Activated CD8-positive, alpha-beta memory T cell treated with anti-CD3 and anti-CD28 coated beads for 1 hour (primary cell): Measurements from ENCODE around the gene ABLIM3.

ENCODE experiments used
- DNase-seq, 2 donors: peaks; one replicate each; pipeline ENCODE4 v3.0.0-alpha.2; 2020; ENCODE audit warnings: low read depth in 1 of 2; ENCODE audit errors: extremely low read depth in 1 of 2

The ABLIM3 gene

DNA sequence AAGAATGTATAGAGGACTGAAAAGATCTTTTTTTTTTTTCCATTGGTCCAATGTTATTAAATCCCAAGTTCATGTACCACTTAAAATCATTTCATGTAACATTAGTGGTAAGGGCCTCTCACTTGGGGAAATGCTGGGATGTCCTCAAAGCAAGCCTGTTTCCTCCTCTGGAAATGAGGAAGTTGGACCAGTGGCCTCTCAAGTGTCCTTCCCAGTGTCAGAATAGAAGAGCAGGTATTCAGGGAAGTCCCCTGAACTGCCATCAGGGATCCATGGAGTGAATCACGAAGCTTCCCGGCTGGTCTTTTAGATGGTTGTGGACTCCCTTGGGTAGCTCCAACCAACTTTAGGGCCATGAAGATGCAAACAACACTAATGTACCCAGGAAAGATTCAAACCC lies 75.2 kb downstream of the ABLIM3 start:
- no peak for DNase-seq

DNA sequence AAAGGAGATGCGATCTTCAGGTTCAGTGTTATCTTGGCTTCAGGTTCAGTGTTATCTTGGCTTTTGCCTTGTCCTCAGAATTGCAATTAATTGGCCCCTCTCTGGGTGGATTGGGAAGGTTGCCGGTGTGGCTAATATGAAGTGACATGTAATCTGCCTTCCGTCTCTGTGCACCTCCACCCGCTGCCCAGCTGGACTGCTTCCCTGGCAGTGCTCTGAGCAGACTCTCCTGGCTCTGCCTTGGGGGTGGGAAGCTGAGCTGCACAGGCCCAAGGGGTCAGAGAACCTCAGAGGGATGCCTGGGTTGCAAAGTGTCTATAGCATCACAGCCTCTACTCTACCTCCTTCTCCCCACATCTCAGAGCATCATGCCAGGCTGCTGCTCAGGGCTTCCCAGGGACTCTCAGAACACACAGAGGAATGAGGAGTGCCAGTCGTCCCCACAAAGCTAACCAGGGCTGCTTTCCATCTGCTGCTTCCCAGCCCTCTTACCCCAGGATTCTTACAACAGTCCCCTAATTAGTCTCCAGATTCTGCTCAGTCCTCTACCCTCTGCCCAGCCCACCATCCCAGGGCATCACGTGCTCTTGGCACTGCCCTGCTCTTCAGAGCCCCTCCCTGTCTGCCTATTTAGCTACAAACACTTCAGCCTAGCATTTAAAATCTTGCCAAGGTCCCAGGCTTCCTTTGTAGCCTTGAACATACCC lies 76.0 kb downstream of the ABLIM3 start:
- no peak for DNase-seq

DNA sequence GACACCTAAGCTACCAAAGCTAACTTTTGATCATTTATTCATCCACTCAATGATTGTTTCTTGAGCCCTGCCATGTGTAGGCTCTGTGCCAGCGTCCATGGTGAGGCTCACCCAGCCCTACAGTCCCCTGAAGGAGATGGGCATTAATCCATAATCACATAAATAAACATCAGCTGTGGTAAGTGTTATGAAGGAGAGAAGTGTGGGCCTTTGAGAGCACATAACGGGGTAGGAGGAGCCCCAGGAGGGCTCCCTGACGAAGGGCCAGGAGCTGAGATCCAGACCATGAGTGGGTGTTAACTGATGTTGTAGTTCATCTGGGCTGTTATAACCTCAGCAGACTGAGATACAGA lies 76.5 kb downstream of the ABLIM3 start:
- DNase-seq = no peak

DNA sequence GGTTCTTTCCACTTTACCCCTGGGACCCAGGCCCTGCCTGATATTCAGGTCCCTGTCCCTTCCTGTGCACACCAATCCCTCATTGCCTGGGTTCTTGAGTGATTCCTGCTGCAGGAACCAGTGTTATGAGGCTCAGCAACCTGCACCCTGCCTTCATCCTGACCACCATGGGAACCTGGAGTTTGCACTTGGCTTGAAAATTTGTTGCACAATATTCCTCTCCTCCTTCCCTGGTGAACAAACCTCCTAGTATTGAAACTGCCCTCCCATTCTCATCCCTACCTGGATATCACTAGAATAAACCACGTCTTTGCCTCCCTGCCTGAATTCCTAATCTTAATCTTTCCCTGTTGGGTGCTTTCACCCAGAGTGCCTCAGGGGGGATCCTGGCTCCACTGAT lies 78.3 kb downstream of the ABLIM3 start:
- no peak for DNase-seq

DNA sequence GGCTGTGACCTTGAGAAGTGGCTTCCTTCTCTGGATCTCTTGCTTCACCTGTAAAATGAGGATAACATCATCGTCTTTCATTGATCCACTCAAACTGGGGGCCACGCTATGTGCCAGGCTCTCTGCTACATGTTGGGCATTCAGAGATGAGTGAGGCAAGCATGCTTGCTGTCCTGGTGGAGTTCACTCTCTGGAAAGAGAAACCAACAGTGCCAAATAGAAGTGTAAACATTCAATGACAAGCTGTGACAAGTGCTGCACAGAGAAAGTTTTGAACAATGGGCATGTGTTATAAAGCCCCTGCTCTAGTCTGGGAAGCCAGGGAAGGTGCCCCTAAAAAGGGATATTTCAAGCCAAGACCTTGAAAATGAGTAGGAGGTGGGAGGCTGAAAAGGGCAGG lies 79.5 kb downstream of the ABLIM3 start:
- DNase-seq = no peak

DNA sequence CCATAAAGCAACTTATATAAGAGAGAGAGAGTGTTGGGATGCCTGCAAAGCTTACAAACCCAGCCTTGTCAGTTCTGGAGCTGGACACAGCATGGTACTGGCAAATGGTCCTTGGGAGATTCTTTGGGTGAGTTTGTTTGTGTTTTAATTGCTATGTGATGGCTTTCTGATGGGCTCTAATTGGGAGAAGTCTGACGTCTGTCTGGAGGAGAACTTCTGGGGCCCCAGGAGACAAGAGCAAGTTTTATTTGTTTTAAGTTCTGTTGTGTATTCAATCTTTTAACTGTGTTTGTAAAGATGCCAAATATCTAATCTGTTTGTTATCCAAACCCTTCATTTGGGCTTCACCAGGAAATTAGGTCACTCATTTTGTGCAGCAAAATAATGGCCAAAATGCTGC lies 80.0 kb downstream of the ABLIM3 start:
- DNase-seq = no peak

DNA sequence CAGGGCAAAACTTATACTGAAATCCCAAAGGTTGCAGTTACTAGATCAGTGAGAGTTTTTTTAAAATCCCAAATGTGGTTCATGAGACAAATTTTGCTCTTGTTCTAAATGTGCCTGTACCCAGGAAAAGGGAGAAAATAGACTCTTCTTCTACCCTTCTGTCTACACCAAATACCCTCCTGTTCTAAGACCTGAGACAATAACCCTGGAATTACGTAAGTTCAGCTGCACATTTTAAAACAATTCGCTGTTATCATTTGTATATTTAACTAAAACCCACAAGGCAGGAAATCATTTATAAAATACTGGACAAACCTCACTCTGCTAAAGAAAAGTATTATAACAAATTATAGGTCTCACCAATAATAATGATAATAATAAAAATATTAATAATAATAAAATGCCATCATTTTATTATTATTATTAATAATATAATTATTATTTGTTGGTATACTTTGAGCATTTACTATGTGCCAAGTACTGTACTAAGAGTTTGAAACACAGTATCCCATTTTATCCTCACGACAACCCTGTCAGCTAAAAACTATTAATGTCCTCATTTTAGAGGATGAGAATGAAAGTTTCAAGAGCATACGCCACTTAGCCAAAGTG lies 80.5 kb downstream of the ABLIM3 start:
- no peak for DNase-seq

DNA sequence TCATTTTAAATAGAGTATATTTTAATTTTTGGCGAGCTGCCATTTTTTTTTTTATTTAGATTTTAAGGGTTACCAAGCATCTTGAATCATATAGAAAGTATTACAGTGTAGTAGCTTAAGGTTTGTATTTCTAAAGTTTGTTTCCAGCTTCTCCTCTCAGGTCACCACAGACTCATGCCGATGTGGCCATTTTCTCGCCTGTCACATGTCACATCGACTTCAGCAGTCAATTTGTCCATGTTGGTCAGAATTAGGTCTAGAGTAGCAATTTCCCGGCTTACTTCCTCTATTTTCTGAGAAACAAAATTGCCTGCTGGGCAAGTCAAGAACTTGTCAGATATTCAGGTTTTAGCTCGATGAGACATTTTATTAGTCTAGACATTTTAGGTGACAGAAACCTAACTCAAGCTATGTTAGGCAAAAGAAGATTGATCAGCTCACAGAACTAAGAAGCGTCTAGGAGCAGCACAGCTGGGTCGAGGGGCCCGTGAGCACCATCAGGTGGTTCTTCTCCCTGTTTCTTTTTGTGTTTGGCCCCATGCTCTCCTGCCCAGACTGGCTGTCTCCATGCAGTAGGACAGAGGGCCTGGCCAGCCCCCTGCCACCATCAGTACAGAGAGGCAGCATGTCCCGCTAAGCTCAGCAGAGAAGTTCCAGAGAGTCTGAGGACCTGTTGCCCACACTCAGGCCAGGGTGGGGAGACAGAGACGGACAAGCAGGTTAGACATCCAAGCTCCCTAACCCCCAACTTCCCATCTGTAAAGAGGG lies 82.0 kb downstream of the ABLIM3 start:
- no peak for DNase-seq

DNA sequence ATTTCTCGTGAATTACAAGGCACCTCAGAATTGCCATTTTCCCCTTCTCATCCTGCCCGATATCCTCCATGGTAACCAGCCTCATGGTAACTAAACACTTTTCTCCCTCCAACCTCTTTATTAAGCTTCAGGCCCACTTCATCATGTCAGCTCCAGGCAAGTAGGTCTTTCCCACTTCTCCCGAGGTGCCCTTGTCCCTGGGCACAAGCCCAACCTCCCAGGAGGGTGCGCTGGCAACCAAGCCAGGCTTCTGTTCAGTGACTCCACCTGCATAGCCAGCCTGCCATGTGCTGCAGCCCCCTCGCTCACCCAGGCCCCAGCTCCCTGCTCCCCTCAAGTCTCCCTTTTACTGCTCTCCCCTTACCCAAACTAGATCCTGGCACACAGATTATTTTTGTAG lies 83.0 kb downstream of the ABLIM3 start:
- no peak for DNase-seq

DNA sequence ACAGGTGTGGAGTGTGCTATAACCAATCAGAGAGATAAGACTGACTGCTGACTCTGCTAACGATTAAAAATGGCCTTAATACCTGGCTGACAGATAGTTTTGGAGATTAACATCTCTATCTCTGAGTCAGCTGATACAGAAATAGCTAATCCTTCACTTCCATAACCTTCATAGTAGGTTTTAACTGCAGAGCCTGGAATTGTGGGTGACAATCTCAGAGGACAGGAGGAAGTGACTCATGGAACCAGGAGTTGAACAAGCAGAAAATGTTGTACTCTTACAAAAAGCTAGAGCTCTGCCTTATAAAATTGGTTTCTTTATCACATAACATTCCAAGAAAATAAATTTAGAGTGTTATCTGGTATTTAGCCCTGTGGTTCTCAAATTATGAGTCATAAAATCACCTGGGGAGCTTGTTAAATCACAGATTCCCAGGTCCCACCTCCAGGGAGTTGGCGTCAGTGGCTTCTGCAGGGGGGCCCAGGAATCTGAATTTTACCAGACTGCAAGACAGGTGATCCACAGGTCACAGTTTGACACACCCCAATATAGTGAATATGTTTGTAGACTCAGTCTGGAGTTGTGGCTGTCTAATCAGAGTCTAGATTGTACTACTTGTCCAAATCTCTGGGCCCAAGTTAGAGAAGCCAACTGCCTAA lies 86.0 kb downstream of the ABLIM3 start:
- DNase-seq = no peak

DNA sequence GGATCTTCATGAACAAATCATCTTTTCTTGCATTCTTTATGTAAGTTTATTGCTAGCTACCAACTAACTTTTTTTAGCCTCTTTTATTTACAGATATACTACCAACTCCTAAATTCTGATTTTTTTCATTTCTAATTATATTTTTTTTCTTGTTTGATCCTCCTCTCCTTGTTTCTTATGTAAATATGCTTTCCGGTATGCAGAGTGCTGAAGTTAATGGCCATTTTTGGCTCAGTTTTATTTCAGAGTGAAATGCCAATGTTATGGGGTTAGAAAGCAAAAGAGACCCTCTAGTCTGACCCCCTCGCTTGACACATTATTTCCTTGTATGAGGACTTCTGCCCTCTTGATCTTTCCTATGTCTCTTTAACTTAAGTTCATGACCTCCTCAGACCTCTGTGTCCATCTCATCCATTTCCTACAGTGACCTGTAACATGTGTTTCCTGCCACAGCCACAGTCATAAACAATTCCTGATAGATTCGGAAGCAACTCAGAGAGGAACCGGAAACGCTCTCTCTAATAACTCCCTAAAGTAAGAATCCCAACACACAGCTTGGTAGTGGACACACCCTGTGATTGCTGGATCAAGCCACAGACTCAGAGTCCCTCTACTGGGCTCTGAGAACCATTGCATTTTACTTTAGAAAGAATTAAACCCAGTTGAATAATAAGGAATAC lies 87.5 kb downstream of the ABLIM3 start:
- no peak for DNase-seq

DNA sequence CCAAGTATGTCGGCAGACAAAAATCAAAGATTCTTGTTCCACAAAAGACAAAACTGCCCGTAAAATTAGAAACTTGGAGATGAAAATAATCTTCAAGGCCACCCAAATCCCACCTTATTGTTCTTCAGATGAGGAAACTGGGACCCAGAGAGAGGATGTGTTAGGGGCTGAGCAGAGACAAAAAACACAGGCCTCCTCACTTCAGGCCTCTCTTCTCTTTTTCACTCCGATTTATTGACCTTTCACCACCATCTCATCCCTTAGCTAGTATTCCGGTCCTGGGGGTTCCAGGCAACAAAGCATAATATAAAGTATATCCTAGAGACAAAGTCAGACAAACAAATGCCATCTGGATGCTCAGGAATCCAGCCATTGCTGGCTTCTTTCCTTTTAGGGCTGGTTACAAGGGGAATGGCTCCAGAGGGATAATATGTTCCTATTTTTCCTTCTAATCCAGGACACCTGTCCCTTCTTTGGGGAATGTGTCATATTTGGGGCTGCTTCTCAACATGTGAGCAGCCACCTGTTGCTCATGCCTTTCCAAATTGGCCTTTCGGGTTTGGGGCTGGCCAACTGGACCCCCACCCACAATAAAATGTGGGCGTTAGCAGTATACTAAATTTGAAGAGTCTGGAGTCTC lies 88.1 kb downstream of the ABLIM3 start:
- DNase-seq = no peak

DNA sequence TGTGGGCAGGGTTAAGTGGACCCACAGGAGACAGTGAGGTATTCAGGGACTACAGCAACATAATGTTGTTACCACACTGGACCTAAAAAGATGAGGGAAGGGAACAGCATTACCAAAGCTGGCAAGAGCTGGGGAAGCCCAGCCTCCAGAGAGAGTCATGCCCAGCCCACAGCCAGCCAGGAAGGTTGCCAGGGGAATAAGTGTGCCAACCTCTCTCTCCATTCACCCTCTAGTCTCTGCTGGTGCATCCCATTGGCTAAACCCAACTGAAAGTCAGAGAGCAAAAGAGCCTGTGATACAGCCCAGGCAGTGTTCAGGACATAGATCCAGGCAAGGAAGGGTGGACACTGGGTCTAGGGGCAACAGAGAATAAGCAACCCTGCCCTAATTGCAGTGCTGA lies 94.5 kb downstream of the ABLIM3 start:
- no peak for DNase-seq

DNA sequence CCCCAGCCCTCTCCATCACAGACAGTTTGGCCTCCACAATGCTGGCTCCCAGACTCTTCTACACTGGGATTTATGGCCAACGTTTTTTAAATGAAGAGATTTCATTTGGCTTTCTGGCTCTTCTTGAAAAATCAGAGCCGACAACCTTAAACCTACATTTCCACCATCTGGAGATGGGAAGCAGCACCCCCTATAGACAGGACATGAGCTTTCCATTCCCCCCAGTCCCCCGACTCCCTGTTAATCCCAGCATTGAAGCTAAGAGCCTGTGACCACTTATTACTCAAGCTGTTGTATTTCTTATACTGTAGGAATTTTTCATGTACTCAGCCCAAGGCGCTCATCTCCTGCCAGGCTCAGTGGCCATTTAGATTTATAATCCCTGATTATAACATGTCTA lies 96.4 kb downstream of the ABLIM3 start:
- no peak for DNase-seq

DNA sequence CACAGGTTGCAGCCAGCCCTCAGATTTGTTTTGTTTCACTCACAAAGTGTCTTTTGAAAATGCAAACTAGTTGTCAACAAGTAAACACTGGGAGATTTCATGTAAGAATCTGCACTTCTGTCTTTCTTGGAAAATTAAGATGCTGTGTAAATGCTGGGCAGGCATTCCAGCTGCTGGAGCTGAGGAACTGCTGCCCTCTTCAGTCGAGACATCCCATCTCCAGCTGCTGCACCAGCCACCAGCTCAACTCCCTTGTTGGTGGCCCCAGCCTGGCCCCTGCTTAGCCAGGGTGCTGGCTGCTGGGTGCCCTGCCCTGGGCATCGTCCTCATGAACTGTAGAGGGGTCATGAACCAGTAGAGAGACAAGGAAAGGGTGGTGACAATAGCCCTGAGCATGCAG lies 97.2 kb downstream of the ABLIM3 start:
- DNase-seq = no peak

DNA sequence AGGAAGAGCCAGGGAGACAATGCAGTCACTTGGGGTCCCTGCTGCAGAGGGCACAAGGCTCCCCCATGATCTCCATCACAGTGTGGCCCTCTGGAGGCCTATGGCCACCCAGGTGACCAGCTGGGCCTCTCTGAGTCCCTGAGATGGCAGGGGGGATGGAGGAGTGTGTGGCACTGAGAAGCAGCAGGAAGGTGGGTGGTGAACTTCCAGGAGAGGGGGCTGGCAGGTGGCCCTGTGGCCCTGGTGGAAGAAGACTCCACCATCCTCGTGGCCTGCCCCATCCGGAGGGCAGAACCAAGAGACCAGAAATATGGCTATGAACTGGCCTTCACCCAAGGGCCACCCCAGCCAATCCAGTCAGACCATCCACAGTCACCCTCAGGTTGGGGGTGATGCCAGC lies 98.6 kb downstream of the ABLIM3 start:
- DNase-seq = no peak

DNA sequence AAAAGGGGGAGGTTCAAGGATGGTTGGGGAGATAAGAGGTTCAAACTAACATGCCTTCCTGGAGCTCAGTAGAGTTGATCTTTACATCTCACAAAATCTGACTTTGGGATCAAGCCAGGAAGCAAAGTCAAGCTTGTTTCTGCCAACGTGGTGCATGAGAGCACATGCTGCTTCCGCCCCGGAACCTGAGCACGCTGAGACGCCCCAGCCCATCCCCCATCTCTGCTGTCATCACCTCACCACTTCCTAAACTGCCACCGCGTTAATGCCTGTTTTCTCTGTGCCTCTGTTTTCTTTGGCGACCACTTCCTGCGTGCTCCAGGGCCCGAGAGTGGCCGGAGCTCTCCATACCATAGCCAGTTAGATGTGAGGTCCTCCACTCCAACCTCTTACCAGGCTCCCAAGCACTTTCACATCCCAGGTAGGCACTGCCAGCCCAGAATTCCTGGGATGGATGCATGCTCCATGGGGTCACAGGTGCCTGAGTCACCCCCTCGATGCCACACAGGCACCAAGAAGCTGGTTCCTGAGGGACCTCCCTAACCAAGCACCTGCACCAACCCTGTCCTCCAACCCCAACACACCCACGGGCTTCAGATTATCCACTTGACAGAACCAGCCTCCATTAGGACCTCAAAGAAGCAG lies 99.2 kb downstream of the ABLIM3 start:
- peak; percentile 51 to 58 for DNase-seq

DNA sequence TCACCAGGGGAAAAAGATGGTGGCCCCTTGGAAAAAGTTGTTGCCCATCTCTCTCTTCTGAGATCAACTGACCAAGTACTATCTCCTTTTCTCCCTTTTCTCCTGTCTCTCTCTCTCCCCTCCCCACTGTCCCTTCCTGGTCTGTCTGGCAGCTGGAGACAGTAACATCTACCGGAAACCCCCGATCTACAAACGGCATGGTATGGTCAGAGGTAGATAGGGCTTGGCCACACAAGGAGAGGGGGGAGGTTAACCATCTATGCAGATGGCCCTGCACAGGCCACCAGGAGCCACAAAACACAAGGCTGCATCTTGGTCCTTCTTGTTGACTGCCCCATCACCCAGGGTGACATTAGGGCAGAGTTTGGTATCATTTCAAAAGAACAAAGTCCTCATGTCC lies 101.0 kb downstream of the ABLIM3 start:
- DNase-seq = no peak

DNA sequence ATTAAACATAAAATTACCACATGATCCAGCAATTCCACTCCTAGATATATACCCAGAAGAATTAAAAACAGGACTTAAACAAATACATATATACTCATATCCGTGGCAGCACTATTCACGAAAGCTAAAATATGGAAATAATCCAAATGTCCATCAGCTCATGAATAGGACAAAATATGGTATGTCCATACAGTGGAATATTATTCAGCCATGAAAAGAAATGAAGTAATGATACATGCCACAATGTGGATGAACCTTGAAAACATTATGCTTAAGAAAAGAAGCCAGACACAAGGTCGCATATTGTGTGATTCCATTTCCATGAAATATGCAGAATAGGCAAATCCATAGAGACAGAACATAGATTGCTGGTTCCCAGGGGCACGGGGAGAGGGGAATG lies 105.6 kb downstream of the ABLIM3 start:
- DNase-seq = no peak

DNA sequence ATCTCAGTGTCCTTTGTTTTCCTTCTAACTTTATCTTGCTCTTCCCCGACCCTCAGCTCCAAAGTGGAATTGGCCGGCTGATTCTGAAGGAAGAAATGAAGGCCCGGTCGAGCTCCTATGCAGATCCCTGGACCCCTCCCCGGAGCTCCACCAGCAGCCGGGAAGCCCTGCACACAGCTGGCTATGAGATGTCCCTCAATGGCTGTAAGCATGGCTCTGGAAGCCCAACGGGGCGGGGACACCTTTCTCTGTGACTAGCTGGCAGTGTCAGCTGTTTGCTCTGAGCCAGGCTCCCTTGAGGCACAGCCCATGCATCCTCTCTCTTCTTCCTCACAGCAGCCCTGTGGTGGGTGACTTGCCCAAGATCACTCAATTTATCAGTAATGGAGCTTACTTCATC lies 106.4 kb downstream of the ABLIM3 start:
- no peak for DNase-seq
